GM18870 (cell line): ENCODE results near the gene RAB4B.
"Not testable (repeated sequence)": the region's sequence is repeated elsewhere in the genome, so short reads cannot be mapped to it uniquely, and the experiment has no call there.

ENCODE experiments used
- ATAC-seq: cut with Tn5 transposase; IDR thresholded peaks from one replicate; pipeline ENCODE4 v1.9.1; 2021; ENCODE audit warnings: moderate library complexity; ENCODE audit not compliant: unreplicated experiment

The RAB4B gene

DNA sequence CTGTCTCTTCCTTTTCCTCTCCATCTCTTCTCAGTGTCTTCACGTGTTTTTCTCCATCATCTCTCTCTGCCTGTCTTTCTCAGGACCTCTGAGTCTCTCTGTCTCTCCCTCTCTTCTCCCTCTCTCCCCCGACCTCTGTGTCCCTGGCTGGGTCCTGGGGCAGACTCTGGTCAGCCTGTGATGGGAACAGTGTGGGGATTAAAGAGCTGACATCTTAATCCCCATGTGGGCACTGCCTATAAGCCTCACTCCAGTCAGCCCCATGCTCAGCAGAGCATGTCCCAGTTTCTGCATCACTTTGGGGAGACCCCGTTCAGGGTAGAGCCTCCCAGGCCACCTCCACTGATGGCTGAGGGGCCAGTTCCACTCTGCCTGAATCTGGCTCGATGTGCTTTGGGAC lies 37.2 kb downstream of the RAB4B start:
- no peak for ATAC-seq

DNA sequence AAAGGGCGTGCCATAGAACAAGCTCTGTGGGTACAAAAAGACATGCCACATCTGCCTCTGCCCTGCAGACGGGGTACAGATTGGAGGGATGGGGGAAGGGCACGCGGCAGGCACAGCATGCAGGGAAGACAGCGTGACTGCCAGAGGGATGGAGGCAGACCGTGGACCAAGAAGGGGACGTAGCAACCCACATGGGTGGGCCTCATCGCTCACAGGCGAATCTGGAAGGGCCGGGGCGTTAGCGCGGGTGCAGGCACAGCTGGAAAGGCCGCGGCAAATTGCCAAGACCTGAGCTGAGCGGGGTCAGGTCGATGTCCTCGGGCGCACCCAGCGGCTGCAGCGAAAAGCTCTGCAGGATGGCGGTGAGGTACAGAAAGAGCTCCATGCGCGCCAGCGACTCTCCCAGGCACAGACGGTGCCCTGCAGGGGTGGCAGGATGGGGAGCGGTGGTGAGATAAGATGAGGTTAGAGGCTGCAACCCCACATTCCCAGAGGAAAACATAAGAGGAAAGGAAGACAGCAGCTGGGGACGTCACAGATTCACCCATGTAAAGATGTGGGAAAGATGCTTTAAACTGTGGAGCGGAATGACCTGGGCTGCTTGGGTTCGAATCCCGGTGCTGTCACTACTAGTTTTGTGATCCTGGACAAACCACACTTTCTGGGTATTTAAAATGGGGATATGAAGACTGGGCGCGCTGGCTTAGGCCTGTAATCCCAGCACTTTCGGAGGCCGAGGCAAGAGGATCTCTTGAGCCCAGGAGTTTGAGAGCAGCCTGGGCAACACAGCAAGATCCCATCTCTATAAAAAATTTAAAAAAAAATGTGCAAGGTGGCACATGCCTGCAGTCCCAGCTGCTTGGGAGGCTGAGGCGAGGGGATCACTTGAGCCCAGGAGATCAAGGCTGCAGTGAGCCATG lies 40.7 kb downstream of the RAB4B start:
- not testable (repeated sequence) for ATAC-seq

DNA sequence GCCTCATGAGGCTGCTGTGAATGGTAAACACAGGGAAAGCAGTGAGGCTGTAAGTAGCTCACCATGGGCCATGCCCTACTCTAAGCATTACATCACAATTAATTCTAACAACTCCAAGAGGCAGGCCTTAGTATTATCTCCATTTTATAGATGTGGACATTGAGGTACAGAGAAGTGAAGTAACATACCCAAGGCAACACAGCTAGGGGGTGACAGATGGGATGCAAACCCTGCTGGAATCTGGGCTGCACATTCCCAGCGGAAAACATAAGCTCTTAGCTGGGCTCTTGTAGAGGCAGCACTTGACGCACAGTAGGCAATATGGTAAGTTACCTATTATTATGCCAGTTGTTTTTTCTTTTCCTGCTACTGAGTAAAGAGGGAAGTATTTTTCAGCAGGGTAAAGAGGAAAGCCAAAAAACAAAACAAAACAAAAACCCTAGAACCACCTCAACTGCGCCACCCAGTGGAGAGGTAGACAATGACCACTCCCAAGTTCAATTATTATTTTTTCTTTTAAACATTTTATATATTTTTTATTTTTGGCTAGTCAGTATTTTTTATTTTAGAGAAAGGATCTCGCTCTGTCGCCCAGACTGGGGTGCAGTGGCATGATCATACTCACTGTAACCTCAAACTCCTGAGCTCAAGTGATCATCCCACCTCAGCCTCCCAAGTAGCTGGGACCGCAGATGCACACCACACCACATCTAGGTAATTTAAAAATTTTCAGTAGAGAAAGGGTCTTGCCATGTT lies 41.6 kb downstream of the RAB4B start:
- not testable (repeated sequence) for ATAC-seq

DNA sequence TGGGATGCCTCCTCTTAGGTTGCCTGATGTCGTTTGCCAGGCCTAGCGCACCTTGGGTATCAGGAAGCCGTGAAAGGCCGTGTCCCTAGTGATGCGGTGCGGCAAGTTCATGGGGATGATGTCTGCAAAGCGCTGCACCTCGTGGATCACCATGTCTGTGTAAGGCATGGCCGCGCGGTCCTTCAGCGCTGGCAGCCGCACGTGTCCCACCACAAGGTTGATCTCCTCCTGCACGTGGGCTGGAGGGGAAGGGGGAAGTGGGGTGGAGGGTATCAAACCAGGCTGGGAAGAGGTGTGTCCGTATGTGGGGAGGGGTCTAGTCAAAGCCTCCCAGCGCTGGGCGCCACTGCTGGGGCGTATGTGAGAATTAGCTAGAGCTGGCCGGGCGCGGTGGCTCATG lies 44.1 kb downstream of the RAB4B start:
- ATAC-seq = no peak

DNA sequence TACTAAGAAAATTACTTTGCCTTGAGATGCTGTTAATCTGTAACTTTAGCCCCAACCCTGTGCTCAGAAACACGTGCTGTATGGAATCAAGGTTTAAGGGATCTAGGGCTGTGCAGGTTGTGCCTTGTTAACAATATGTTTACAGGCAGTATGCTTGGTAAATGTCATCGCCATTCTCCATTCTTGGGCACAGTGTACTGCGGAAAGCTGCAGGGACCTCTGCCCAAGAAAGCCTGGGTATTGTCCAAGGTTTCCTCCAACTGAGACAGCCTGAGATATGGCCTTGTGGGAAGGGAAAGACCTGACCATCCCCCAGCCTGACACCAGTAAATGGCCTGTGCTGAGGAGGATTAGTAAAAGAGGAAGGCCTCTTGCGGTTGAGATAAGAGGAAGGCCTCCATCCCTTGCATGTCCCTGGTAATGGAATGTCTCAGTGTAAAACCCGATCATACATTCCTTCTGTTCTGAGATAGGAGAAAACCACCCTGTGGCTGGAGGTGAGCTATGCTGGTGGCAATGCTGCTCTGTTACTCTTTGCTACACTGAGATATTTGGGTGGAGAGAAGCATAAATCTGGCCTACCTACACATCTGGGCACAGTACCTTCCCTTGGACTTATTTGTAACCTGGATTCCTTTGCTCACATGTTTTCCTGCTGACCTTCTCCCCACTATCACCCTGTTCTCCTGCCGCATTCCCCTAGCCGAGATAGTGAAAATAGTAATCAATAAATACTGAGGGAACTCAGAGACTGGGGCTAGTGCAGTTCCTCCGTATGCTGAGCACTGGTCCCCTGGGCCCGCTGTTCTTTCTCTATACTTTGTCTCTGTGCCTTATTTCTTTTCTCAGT lies 44.9 kb downstream of the RAB4B start:
- not testable (repeated sequence) for ATAC-seq

DNA sequence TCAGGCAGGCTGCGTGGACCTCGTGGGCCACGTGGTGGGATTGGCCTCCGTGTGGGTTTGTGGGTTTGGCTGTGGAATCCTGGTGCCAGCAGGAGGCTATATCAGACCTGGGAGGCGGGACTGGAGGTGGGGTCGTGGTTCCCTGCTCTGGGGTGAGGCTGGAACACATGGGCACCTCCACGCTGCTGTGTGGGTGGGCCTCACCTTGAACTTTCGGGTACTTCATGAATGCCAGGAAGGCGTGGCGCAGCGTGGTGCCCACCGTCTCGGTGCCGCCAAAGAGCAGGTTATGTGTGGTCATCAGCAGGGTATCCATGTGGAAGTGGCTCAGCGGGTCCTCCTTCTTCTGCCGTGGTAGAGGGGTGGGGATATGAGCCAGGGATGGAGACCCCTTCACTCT lies 46.9 kb downstream of the RAB4B start:
- ATAC-seq = not testable (repeated sequence)

DNA sequence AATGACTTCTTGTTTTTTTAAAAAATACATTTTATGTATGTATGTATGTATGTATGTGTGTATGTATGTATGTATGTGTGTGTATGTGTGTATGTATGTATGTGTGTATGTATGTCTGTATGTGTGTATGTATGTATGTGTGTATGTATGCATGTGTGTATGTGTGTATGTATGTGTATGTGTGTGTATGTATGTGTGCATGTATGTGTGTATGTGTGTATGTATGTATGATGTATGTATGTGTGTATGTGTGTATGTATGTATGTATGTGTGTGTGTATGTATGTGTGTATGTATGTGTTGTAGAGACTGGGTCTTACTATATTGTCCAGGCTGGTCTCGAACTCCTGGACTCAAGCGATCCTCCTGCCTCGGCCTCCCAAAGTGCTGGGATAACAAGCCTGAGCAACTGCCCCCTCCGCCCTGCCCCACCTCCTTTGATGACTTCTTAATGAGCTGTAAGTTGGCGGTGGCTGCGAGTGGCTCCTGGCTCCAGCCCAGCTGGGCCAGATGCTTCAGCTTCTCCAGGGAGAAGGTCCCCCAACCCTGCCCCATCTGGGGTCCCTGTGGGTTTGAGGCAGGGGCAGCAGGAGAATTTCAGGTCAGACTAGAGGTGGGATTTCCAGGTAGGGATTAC lies 47.5 kb downstream of the RAB4B start:
- ATAC-seq = not testable (repeated sequence)

DNA sequence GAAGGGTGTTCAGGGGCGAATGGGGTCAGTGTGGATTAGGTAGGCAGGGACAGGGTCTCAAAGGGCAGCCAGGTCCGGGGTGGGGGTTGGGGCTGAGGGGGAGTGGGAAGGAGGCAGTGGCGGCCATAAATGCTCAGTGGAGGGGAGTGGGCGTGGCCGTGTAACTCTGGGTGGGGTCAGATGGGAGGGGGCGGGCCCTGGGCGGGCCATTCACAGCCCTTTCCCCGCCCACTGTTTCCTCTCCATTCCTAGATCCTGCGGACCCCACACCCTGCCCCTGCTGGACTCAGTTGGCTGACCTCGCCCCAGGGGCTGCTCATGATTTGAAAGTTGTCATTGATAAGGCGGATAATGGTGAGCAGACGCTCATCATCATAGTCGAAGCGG lies 48.3 kb downstream of the RAB4B start:
- ATAC-seq = not testable (repeated sequence)

DNA sequence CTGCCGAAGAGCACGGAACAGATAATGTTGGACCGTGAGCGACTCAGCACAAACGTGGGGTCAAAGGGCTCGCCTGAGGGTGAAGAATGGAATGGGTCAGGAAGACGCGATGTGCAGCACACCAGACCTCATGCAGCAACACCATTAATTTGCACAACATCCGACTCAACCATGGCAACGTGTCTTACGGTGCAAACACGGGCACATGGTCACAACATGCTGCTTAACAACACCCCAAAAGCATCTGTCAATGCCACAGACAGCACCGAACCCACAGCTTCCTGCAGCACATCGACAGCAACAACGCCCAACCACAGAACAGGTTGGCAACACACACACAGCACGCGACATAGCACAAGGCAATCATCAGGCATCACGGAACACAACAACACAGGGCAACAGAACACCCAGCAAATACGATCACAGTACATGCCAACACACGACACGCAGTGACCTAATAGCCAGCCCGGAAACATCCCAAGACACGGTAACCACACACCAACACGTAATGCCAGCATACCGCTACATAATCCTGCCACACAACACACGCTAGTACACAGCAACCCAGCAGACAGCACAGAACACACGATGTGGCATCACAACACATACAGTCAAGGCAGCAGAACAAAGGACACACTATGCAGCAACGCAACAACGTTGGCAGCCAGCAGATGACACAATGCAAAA lies 48.8 kb downstream of the RAB4B start:
- ATAC-seq = not testable (repeated sequence)

DNA sequence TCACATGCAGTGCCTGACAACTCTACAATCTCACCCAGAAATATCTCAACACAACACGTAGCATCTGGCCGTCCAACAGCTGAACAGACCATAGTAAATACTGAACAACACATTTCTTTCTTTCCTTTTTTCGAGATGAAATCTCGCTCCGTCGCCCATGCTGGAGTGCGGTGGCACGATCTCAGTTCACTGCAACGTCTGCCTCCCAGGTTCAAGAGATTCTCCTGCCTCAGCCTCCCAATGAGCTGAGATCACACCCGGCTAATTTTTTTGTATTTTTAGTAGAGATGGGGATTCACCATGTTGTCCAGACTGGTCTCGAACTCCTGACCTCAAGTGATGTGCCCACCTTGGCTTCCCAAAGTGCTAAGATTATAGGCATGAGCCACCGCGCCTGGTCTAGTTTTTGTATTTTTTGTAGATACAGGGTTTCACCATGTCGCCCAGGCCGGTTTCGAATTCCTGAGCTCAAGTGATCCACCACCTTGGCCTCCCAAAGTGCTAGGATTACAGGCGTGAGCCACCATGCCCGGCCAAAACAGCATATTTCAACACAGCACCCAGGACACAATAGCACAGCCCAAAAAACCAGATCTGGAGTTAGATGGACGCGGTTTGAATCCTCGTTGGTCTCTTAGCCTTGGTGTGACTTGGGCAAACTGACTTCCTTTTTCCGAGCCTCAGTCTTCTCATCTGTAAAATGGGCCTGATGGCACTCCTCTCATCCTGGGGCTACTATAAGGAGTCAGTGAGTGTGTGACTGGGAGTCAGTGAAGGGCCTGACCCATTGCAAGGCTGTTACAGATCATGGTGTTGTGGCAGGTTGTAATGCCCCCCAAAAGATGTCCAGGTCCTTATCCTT lies 49.6 kb downstream of the RAB4B start:
- ATAC-seq = no peak

DNA sequence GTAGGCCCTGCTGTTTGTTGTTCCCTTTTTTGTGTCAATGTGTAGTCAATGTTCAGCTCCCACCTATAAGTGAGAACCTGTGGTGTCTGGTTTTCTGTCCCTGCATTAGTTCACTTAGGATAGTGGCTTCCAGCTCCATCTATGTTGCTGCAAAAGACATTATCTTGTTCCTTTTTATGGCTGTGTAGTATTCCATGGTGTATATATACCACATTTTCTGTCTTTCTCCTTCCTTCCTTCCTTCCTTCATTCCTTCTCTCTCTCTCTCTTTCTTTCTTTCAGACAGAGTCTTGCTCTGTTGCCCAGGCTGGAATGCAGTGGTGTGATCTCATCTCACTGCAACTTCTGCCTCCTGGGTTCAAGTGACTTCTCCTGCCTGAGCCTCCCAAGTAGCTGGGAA lies 51.2 kb downstream of the RAB4B start:
- ATAC-seq = no peak

DNA sequence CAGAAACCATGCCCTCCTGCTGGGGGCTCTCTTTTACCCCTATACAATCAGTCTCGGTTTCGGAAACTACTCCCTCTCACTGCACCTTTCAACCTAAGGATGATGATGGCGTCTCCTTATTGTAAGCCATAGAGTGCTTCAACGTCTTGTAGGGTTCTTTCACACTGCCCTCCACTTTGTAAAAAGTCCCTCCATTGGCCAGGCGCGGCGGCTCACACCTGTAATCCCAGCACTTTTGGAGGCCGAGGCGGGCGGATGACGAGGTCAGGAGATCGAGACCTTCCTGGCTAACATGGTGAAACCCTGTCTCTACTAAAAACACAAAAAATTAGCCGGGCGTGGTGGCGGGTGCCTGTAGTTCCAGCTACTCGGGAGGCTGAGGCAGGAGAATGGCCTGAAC lies 52.7 kb downstream of the RAB4B start:
- ATAC-seq = not testable (repeated sequence)

DNA sequence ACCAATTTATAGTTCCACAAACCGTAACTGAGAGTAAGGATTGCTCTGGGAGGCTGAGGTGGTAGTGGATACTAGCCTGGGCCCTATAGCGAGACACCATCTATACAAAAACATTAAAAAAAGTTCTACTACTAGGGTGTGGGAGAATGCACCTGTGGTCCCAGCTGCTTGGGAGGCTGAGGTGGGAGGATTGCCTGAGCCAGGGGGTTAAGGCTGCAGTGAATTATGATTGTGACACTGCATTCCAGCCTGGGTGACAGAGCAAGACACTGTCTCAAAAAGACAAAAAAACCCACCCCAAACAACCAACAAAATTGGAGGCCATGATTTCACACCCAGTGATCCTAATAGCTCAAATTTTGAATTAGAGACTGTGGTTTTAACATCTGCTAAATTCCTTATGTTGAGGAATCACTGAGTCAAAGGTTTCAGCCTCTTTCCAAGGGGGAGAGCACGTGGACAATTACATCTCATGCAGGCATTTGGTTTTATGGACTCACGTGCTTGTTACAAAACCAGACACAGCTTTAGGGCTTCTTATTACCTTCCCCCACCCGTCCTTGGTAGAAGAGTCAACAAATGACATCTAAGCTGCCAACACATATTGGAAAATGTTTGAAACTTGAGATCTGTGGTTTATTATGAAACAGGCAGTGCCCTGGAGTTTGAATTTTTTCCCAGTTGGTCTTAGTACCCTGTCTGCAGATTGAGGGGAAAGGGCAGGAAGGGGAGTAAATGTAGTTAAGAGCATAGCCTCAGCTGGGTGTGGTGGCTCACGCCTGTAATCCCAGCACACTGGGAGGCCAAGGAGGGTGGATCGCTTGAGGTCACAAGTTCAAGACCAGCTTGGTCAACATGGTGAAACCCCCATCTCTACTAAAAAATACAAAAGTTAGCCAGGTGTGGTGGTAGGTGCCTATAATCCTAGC lies 53.7 kb downstream of the RAB4B start:
- no peak for ATAC-seq

DNA sequence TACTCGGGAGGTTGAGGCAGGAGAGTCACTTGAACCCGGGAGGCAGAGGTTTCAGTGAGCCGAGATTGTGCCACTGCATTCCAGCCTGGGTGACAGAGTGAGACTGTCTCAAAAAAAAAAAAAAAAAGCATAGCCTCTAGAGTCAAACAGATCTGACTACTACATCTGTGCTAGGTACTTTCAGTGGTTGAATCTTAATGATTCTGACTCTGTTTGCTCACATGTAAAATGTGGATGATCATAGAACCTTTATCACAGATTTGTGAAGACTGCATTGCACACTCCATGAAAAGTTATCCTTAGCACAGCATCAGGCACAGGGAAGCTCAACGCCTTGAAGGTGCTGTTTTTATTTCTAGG lies 54.4 kb downstream of the RAB4B start:
- ATAC-seq = not testable (repeated sequence)

DNA sequence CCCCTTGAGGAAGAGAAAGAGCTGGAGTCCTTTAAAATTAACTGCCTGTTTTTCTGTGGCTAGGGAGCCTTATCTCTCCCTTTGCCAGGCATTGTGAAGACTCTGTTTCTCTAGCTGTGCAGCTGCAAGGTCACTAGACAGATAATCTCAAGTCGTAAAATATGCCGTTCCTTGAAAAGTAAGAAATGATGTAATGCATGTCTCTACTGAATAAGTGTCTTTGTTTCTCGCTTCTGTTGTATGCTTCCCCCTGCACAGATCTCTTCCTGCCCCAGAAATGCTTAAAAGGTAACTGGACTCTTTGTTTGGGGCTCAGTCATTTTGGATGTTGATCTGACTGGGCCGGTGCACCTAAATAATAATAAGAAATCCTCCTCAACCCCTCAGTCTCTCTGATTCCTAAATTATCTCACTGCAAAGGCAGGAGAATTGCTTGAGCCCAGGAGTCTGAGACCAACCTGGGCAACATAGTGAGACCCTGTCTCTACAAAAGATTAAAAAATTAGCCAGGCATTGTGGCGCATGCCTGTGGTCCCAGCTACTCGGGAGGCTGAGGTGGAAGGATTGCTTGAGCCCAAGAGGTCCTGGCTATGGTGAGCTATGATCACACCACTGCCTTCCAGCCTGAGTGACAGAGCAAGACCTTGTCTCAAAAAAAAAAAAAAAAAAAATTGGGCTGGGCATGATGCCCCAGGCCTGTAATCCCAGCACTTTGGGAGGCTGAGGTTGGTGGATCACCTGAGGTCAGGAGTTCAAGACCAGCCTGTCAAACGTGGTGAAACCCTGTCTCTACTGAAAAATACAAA lies 55.9 kb downstream of the RAB4B start:
- not testable (repeated sequence) for ATAC-seq

DNA sequence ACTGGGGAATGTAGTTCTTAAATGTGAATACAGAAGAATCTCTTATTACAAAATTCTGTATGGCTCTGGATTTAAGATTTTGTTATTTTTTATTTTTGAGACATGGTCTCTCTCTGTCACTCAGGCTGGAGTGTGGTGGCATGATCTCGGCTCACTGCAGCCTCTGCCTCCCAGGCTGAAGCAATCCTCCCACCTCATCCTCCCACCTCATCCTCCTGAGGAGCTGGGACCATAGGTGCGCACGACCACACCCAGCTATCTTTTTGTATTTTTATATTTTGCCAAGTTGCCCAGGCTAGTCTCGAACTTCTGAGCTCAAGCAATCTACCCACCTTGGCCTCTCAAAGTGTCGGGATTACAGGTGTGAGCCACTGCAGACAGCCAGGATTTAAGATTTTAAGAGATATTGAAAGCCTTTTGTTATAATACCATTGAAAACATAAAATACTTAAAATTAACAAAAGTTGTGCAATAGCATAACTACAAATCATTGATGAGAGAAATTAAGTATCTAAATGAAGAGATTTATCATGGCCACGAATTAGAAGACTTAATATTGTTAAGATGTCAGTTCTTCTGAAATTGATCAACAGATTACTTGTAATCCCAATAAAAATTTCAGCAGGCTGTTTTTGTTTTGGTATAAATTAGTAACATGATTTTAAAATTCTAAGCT lies 58.8 kb downstream of the RAB4B start:
- no peak for ATAC-seq

DNA sequence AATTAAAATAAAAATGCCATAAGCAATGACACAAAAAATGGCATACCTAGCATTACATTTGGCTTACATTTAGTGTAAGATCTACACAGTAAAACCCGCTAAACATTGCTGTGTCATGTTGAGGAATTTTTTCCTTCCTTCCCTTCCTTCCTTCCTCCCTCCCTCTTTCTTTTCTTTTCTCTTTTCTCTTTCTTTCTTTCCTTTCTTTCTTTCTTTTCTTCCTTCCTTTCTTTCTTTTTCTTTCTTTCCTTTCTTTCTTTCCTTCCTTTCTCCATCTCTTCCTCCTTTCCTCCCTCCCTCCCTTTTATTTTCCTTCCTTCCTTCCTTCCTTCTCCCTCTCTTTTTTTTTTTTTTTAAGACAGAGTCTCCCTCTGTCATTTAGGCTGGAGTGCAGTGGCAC lies 60.4 kb downstream of the RAB4B start:
- ATAC-seq = not testable (repeated sequence)
